HCT116 (cell line): ENCODE results near the gene ASPG. TPM values are rescaled to one million over a fixed set of nuclear protein-coding genes. Genes with fewer than 3 reads are reported as not detected.

Experiments used
- ATAC-seq: fragments of 200-7000 bp; cut with Tn5 transposase; 2 replicates; pipeline ENCODE4 v1.9.1; 2020; ENCODE audit warnings: mild to moderate bottlenecking, moderate library complexity
- BruUV-seq: library from RNA; stranded (reverse); fragments of 400-500 nt; replicated peaks from 2 replicates; lab custom pipeline; 2021; lab: Mats Ljungman, UMichigan
- CTCF ChIA-PET: fragments of 300-600 bp; sonication (Branson Sonifier 250); formaldehyde crosslinking; loops from one replicate; lab custom pipeline; 2021; ENCODE audit warnings: antibody characterized with exemption; lab: Charles Lee
- POLR2A ChIA-PET: fragments of 300-600, 350-600 bp; sonication (Branson Sonifier 250); formaldehyde crosslinking; loops from one replicate; lab custom pipeline; 2021; ENCODE audit warnings: antibody characterized with exemption; lab: Charles Lee
- RAD21 ChIA-PET, 2 experiments: fragments of 300-600 bp; sonication (Branson Sonifier 250); formaldehyde crosslinking; loops; one replicate each; lab custom pipeline; 2023; ENCODE audit warnings: low total read pairs in 2 of 2; ENCODE audit not compliant: uncharacterized antibody in 2 of 2, unreplicated experiment in 2 of 2, low non-redundant PET in 1 of 2; lab: Charles Lee
- DNase-seq: peaks from one replicate; pipeline ENCODE4 v3.0.0-alpha.2; 2010; ENCODE audit warnings: low read depth, low spot score
- H2AFZ ChIP-seq: fragments of 200-600 bp; shearing (Covaris generic), sonication (generic); 2 replicates; pipeline ENCODE4 v1.6.1; 2017; ENCODE audit warnings: low read depth, mixed run types, mixed read lengths, antibody characterized with exemption, low read length; ENCODE audit not compliant: poor library complexity, severe bottlenecking
- H3K27ac ChIP-seq: 2 replicates; pipeline ENCODE4 v1.5.1; 2012; ENCODE audit warnings: low read depth, low read length
- H3K27me3 ChIP-seq: fragments of 200-600 bp; sonication (generic); 2 replicates; pipeline ENCODE4 v1.6.1; 2016; ENCODE audit warnings: mixed run types, low read length, mixed read lengths; ENCODE audit not compliant: insufficient read depth
- H3K36me3 ChIP-seq, 2 experiments: fragments of 200-500 bp in 1 of 2; fragments of 200-600 bp in 1 of 2; sonication (Bioruptor generic) in 1 of 2; sonication (generic) in 1 of 2; 2 replicates each; pipeline versions ENCODE4 v1.5.1 to v1.6.1; 2014 to 2016; ENCODE audit warnings: low read length in 2 of 2, inconsistent platforms in 1 of 2, mixed read lengths in 1 of 2, mixed run types in 1 of 2; ENCODE audit not compliant: insufficient read depth in 2 of 2, control insufficient read depth in 1 of 2
- H3K4me1 ChIP-seq, 2 experiments: fragments of 200-600 bp in 1 of 2; sonication (generic) in 1 of 2; 2 replicates each; pipeline versions ENCODE4 v1.5.1 to v1.6.1; 2012 to 2017; ENCODE audit warnings: low read length in 2 of 2, inconsistent platforms in 1 of 2, mild to moderate bottlenecking in 1 of 2, mixed read lengths in 1 of 2, mixed run types in 1 of 2, moderate library complexity in 1 of 2; ENCODE audit not compliant: insufficient read depth in 2 of 2, control insufficient read depth in 1 of 2
- H3K4me2 ChIP-seq: fragments of 200-600 bp; sonication (generic); 2 replicates; pipeline ENCODE4 v1.6.1; 2017; ENCODE audit warnings: mixed run types, low read length, mixed read lengths
- H3K4me3 ChIP-seq, 2 experiments: fragments of 200-600 bp in 1 of 2; sonication (generic) in 1 of 2; replicated peaks in 1 of 2; 2 replicates each; pipeline ENCODE4 v1.5.1; 2011 to 2016; ENCODE audit warnings: low read length in 2 of 2, control low read depth in 1 of 2, low read depth in 1 of 2, mild to moderate bottlenecking in 1 of 2, mixed read lengths in 1 of 2, mixed run types in 1 of 2
- H3K79me2 ChIP-seq: fragments of 200-600 bp; sonication (generic); 2 replicates; pipeline ENCODE4 v1.6.1; 2017; ENCODE audit warnings: mild to moderate bottlenecking, mixed run types, low read length, moderate library complexity, mixed read lengths; ENCODE audit not compliant: insufficient read depth
- H3K9ac ChIP-seq: fragments of 200-600 bp; sonication (generic); 2 replicates; pipeline ENCODE4 v1.6.1; 2016; ENCODE audit warnings: low read length, mixed read lengths
- H3K9me2 ChIP-seq: fragments of 200-600 bp; sonication (generic), shearing (Covaris generic); 2 replicates; pipeline ENCODE4 v1.6.1; 2017; ENCODE audit warnings: mixed run types, mild to moderate bottlenecking, moderate library complexity; ENCODE audit not compliant: insufficient read depth
- H3K9me3 ChIP-seq, 2 experiments: fragments of 200-500 bp in 1 of 2; fragments of 200-600 bp in 1 of 2; sonication (Bioruptor generic) in 1 of 2; sonication (generic) in 1 of 2; 2 replicates each; pipeline ENCODE4 v1.6.1; 2014 to 2017; ENCODE audit warnings: low read length in 2 of 2, mixed read lengths in 2 of 2, inconsistent platforms in 1 of 2, low read depth in 1 of 2, mild to moderate bottlenecking in 1 of 2, mixed run types in 1 of 2, moderate library complexity in 1 of 2; ENCODE audit not compliant: control insufficient read depth in 1 of 2, insufficient read depth in 1 of 2
- H4K20me1 ChIP-seq: fragments of 200-600 bp; sonication (generic), shearing (Covaris generic); 2 replicates; pipeline ENCODE4 v1.6.1; 2017; ENCODE audit warnings: mixed run types, mild to moderate bottlenecking, moderate library complexity; ENCODE audit not compliant: insufficient read depth
- ATF3 ChIP-seq: IDR thresholded peaks from 2 replicates; pipeline ENCODE4 v1.6.1; 2012
- CBX3 ChIP-seq: IDR thresholded peaks from 2 replicates; pipeline ENCODE4 v1.6.1; 2012; ENCODE audit warnings: low read depth
- CEBPB ChIP-seq: IDR thresholded peaks from 2 replicates; pipeline ENCODE4 v1.6.1; 2012; ENCODE audit warnings: low read depth
- ELF1 ChIP-seq: IDR thresholded peaks from 2 replicates; pipeline ENCODE4 v1.6.1; 2012; ENCODE audit warnings: low read depth, borderline replicate concordance
- EZH2phosphoT487 ChIP-seq: fragments of 200-600 bp; IDR thresholded peaks from 2 replicates; pipeline ENCODE4 v1.6.1; 2018; ENCODE audit warnings: antibody characterized with exemption, borderline replicate concordance
- FOSL1 ChIP-seq: IDR thresholded peaks from 2 replicates; pipeline ENCODE4 v1.6.1; 2012; ENCODE audit warnings: low read depth
- JUND ChIP-seq: IDR thresholded peaks from 2 replicates; pipeline ENCODE4 v1.6.1; 2012
- MAX ChIP-seq: IDR thresholded peaks from 2 replicates; pipeline ENCODE4 v1.6.1; 2012
- POLR2A ChIP-seq: IDR thresholded peaks from 2 replicates; pipeline ENCODE4 v1.7.0; 2011; ENCODE audit warnings: borderline replicate concordance; ENCODE audit not compliant: insufficient read depth, insufficient read length; ENCODE audit errors: extremely low read depth
- POLR2AphosphoS5 ChIP-seq: IDR thresholded peaks from 2 replicates; pipeline ENCODE4 v1.6.1; 2011; ENCODE audit warnings: mild to moderate bottlenecking, low read depth, low read length, moderate library complexity
- RAD21 ChIP-seq: IDR thresholded peaks from 2 replicates; pipeline ENCODE4 v1.6.1; 2012; ENCODE audit warnings: low read depth, mild to moderate bottlenecking
- SIN3A ChIP-seq: IDR thresholded peaks from 2 replicates; pipeline ENCODE4 v1.6.1; 2012; ENCODE audit warnings: low read depth
- SP1 ChIP-seq: IDR thresholded peaks from 2 replicates; pipeline ENCODE4 v1.6.1; 2012; ENCODE audit warnings: low read depth
- SRF ChIP-seq: IDR thresholded peaks from 2 replicates; pipeline ENCODE4 v1.6.1; 2012; ENCODE audit warnings: low read depth
- TCF7L2 ChIP-seq: IDR thresholded peaks from 2 replicates; pipeline ENCODE4 v1.7.0; 2011; ENCODE audit warnings: borderline replicate concordance, inconsistent platforms; ENCODE audit not compliant: insufficient read depth, insufficient read length; ENCODE audit errors: extremely low read depth
- YY1 ChIP-seq: IDR thresholded peaks from 2 replicates; pipeline ENCODE4 v1.6.1; 2011; ENCODE audit warnings: low read length, low read depth, moderate library complexity, mild to moderate bottlenecking; ENCODE audit not compliant: insufficient replicate concordance; ENCODE audit errors: extremely low read depth
- ZBTB33 ChIP-seq: IDR thresholded peaks from 2 replicates; pipeline ENCODE4 v1.6.1; 2011; ENCODE audit warnings: mild to moderate bottlenecking, low read length, moderate library complexity; ENCODE audit not compliant: insufficient replicate concordance; ENCODE audit errors: extremely low read depth
- ZFX ChIP-seq: fragments of 450-650 bp; IDR thresholded peaks from 2 replicates; pipeline ENCODE4 v1.6.1; 2017
- ZNF274 ChIP-seq: fragments of 200-500 bp; sonication (Bioruptor generic); IDR thresholded peaks from 2 replicates; pipeline ENCODE4 v1.6.1; 2014; ENCODE audit warnings: mild to moderate bottlenecking, low read depth, low read length, inconsistent platforms
- intact Hi-C: fragments of 100-400 bp; cut with micrococcal nuclease; formaldehyde crosslinking; loops from 2 replicates; pipeline ENCODE4 v1.10.0; 2022
- total RNA-seq: library from RNA; stranded (reverse); gene quantifications from one replicate; pipeline ENCODE4 v1.2.1, GENCODE V29; 2021; ENCODE audit not compliant: unreplicated experiment
- TF ChIP-seq, protein P1 (sequence below): IDR thresholded peaks from 2 replicates; pipeline ENCODE4 v1.6.1; 2012; ENCODE audit warnings: low read depth

Gene ASPG
- total RNA-seq, 1 experiment from 2014 or later = not detected

- ATAC-seq (peak; percentile 84), DNase-seq (no peak)
- H3K79me2 ChIP-seq = no peaks in the 10 kb centered on the region
- no TSS peak for BruUV-seq
- H3K9me3 ChIP-seq = no peaks in the 10 kb centered on the region
- H3K4me1 ChIP-seq = peaks cover 7 to 14% of the 10 kb centered on the region in 2 experiments; a peak in 3 of 4 replicates
- intact Hi-C loops = loop anchor here (1.0 kb wide), 1 partner anchor 36 kb away; no protein-coding TSS in a partner anchor
- ChIA-PET POLR2A (no interaction called here), RAD21 (interaction anchor here in 1 of 2 experiments (0.7 kb wide), 2 partner anchors 13 to 17 kb away, joined by 4 to 6 read pairs; no protein-coding TSS in a partner anchor), CTCF (interaction anchor here (0.9 to 1.9 kb wide), 8 partner anchors 9 to 469 kb away, joined by 3 to 11 read pairs (median 4); no protein-coding TSS in a partner anchor)
- no peak overlapping the region for H2AFZ ChIP-seq
- no peak overlapping the region for H3K4me3 ChIP-seq
- H3K27me3 ChIP-seq = no peaks in the 10 kb centered on the region
- no peaks in the 10 kb centered on the region for H3K36me3 ChIP-seq
- peak overlapping the region; percentile 31 for H3K4me2 ChIP-seq
- H3K9me2 ChIP-seq = no peaks in the 10 kb centered on the region
- H3K9ac ChIP-seq = no peak overlapping the region
- no peaks in the 10 kb centered on the region for H4K20me1 ChIP-seq
- peak overlapping the region; percentile 16; the same call in 1 of the 2 replicates for H3K27ac ChIP-seq
- TF ChIP-seq RAD21 (peak; percentile 86), POLR2A (no peak), CBX3 (no peak), POLR2AphosphoS5 (no peak), CEBPB (no peak), EZH2phosphoT487 (no peak), SRF (no peak), ZFX (no peak), YY1 (peak; percentile 16), FOSL1 (no peak), ATF3 (no peak), JUND (no peak), ELF1 (no peak), ZNF274 (no peak), SIN3A (no peak), ZBTB33 (no peak), SP1 (no peak), MAX (no peak), TCF7L2 (no peak)
- TF ChIP-seq, protein P1, sequence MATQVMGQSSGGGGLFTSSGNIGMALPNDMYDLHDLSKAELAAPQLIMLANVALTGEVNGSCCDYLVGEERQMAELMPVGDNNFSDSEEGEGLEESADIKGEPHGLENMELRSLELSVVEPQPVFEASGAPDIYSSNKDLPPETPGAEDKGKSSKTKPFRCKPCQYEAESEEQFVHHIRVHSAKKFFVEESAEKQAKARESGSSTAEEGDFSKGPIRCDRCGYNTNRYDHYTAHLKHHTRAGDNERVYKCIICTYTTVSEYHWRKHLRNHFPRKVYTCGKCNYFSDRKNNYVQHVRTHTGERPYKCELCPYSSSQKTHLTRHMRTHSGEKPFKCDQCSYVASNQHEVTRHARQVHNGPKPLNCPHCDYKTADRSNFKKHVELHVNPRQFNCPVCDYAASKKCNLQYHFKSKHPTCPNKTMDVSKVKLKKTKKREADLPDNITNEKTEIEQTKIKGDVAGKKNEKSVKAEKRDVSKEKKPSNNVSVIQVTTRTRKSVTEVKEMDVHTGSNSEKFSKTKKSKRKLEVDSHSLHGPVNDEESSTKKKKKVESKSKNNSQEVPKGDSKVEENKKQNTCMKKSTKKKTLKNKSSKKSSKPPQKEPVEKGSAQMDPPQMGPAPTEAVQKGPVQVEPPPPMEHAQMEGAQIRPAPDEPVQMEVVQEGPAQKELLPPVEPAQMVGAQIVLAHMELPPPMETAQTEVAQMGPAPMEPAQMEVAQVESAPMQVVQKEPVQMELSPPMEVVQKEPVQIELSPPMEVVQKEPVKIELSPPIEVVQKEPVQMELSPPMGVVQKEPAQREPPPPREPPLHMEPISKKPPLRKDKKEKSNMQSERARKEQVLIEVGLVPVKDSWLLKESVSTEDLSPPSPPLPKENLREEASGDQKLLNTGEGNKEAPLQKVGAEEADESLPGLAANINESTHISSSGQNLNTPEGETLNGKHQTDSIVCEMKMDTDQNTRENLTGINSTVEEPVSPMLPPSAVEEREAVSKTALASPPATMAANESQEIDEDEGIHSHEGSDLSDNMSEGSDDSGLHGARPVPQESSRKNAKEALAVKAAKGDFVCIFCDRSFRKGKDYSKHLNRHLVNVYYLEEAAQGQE = no peak
Observed at GRCh38 chr14:104094709-104095425, 9.4 kb downstream of the ASPG start.
